HG03439 (cell line): ENCODE measurements around the gene DPM2.

Source experiments
- ATAC-seq: cut with Tn5 transposase; IDR thresholded peaks from one replicate; pipeline ENCODE4 v1.9.1; 2021; ENCODE audit warnings: mild to moderate bottlenecking, moderate library complexity; ENCODE audit not compliant: unreplicated experiment

DPM2 gene

GRCh38 chr9:127973169-127974000 lies 35.7 kb upstream of the DPM2 start:
- no peak for ATAC-seq

- ATAC-seq, result no peak
Observed at GRCh38 chr9:127972236-127972871, 34.7 kb upstream of the DPM2 start.

GRCh38 chr9:127971357-127972235 lies 33.9 kb upstream of the DPM2 start:
- ATAC-seq, result peak; percentile 3

GRCh38 chr9:127970401-127971313 lies 33.0 kb upstream of the DPM2 start:
- ATAC-seq, result peak; percentile 63

- ATAC-seq, result no peak
Observed at GRCh38 chr9:127968700-127969383, 31.2 kb upstream of the DPM2 start.

- no peak for ATAC-seq
Observed at GRCh38 chr9:127968042-127968441, 30.4 kb upstream of the DPM2 start.

- no peak for ATAC-seq
Observed at GRCh38 chr9:127967151-127967809, 29.6 kb upstream of the DPM2 start.

- no peak for ATAC-seq
Observed at GRCh38 chr9:127966416-127967150, 28.9 kb upstream of the DPM2 start.

- no peak for ATAC-seq
Observed at GRCh38 chr9:127965953-127966352, 28.3 kb upstream of the DPM2 start.

- no peak for ATAC-seq
Observed at GRCh38 chr9:127963359-127964064, 25.9 kb upstream of the DPM2 start.

GRCh38 chr9:127963041-127963358 lies 25.3 kb upstream of the DPM2 start:
- ATAC-seq, result no peak

- no peak for ATAC-seq
Observed at GRCh38 chr9:127962278-127962677, 24.6 kb upstream of the DPM2 start.

- no peak for ATAC-seq
Observed at GRCh38 chr9:127961613-127962155, 24.0 kb upstream of the DPM2 start.

- ATAC-seq, result no peak
Observed at GRCh38 chr9:127961155-127961490, 23.5 kb upstream of the DPM2 start.

- no peak for ATAC-seq
Observed at GRCh38 chr9:127960410-127961154, 22.9 kb upstream of the DPM2 start.

- no peak for ATAC-seq
Observed at GRCh38 chr9:127959841-127960409, 22.3 kb upstream of the DPM2 start.

- ATAC-seq, result no peak
Observed at GRCh38 chr9:127959398-127959797, 21.7 kb upstream of the DPM2 start.
